ENCODE data around the gene AOX1.
"Not testable (repeated sequence)": the region's sequence is repeated elsewhere in the genome, so short reads cannot be mapped to it uniquely, and the experiment has no call there.

Gene AOX1

GRCh38 chr2:200603972-200604371, 18.2 kb downstream of the AOX1 start:
- DNase-seq (ENCODE audit: low read depth): no peak

- DNase-seq (ENCODE audit: low read depth): no peak
Measured at GRCh38 chr2:200604571-200605255, 18.9 kb downstream of the AOX1 start.

GRCh38 chr2:200608341-200609027, 22.7 kb downstream of the AOX1 start:
- no peak for DNase-seq (ENCODE audit: low read depth)

- DNase-seq (ENCODE audit: low read depth): no peak
Measured at GRCh38 chr2:200609028-200609614, 23.3 kb downstream of the AOX1 start.

GRCh38 chr2:200610217-200610616, 24.4 kb downstream of the AOX1 start:
- not testable (repeated sequence) for DNase-seq (ENCODE audit: low read depth)

- no peak for DNase-seq (ENCODE audit: low read depth)
Measured at GRCh38 chr2:200613692-200614091, 27.9 kb downstream of the AOX1 start.

- DNase-seq (ENCODE audit: low read depth): no peak
Measured at GRCh38 chr2:200614249-200614648, 28.4 kb downstream of the AOX1 start.

- DNase-seq (ENCODE audit: low read depth): no peak
Measured at GRCh38 chr2:200615247-200615646, 29.4 kb downstream of the AOX1 start.

GRCh38 chr2:200616193-200616592, 30.4 kb downstream of the AOX1 start:
- no peak for DNase-seq (ENCODE audit: low read depth)

GRCh38 chr2:200616656-200617055, 30.8 kb downstream of the AOX1 start:
- no peak for DNase-seq (ENCODE audit: low read depth)

GRCh38 chr2:200617156-200618053, 31.6 kb downstream of the AOX1 start:
- DNase-seq (ENCODE audit: low read depth): no peak

- DNase-seq (ENCODE audit: low read depth): no peak
Measured at GRCh38 chr2:200618054-200618419, 32.2 kb downstream of the AOX1 start.

- no peak for DNase-seq (ENCODE audit: low read depth)
Measured at GRCh38 chr2:200618590-200619021, 32.8 kb downstream of the AOX1 start.

- no peak for DNase-seq (ENCODE audit: low read depth)
Measured at GRCh38 chr2:200619279-200619678, 33.5 kb downstream of the AOX1 start.

- DNase-seq (ENCODE audit: low read depth): no peak
Measured at GRCh38 chr2:200620606-200621390, 35.0 kb downstream of the AOX1 start.

- no peak for DNase-seq (ENCODE audit: low read depth)
Measured at GRCh38 chr2:200622106-200622505, 36.3 kb downstream of the AOX1 start.

GRCh38 chr2:200624026-200624425, 38.2 kb downstream of the AOX1 start:
- DNase-seq (ENCODE audit: low read depth): no peak

GRCh38 chr2:200624658-200625057, 38.8 kb downstream of the AOX1 start:
- no peak for DNase-seq (ENCODE audit: low read depth)

- DNase-seq (ENCODE audit: low read depth): no peak
Measured at GRCh38 chr2:200625282-200625681, 39.5 kb downstream of the AOX1 start.

GRCh38 chr2:200625958-200626363, 40.1 kb downstream of the AOX1 start:
- no peak for DNase-seq (ENCODE audit: low read depth)

GRCh38 chr2:200627110-200627770, 41.4 kb downstream of the AOX1 start:
- no peak for DNase-seq (ENCODE audit: low read depth)

Measured in activated T-cell treated with anti-CD3 and anti-CD28 coated beads for 48 hours (primary cell).